22Rv1 (cell line): Measurements from ENCODE around the gene ATF6.

Source experiments
- CTCF ChIP-seq: fragments of 450-650 bp; IDR thresholded peaks from 2 replicates; pipeline ENCODE4 v1.5.1; 2017; ENCODE audit warnings: mild to moderate bottlenecking
- ZFX ChIP-seq: fragments of 450-650 bp; IDR thresholded peaks from 2 replicates; pipeline ENCODE4 v1.6.1; 2017; ENCODE audit warnings: antibody characterized with exemption, borderline replicate concordance

GRCh38 chr1:161887730-161888287 is 121.7 kb downstream of the ATF6 start:
- TF ChIP-seq CTCF, result no peak
- no peak for TF ChIP-seq ZFX
